ENCODE measurements around the gene KDM6B.

Gene KDM6B

GRCh38 chr17:7840441-7840840 is 6.4 kb downstream of the KDM6B start:
- DNase-seq (ENCODE audit: low read depth in 2 of 2) = no peak

- DNase-seq (ENCODE audit: low read depth in 2 of 2) = no peak
Measured at GRCh38 chr17:7840875-7841274, 6.9 kb downstream of the KDM6B start.

GRCh38 chr17:7841396-7841914 is 7.4 kb downstream of the KDM6B start:
- DNase-seq (ENCODE audit: low read depth in 2 of 2) = peak; percentile 89

GRCh38 chr17:7841915-7842379 is 7.9 kb downstream of the KDM6B start:
- DNase-seq (ENCODE audit: low read depth in 2 of 2) = peak; percentile 74 to 75

GRCh38 chr17:7842380-7843256 is 8.6 kb downstream of the KDM6B start:
- DNase-seq (ENCODE audit: low read depth in 2 of 2) = peak; percentile 94 to 95

- no peak for DNase-seq (ENCODE audit: low read depth in 2 of 2)
Measured at GRCh38 chr17:7843257-7843535, 9.2 kb downstream of the KDM6B start.

- DNase-seq (ENCODE audit: low read depth in 2 of 2) = peak; percentile 82 to 88
Measured at GRCh38 chr17:7843536-7844291, 9.7 kb downstream of the KDM6B start.

GRCh38 chr17:7844292-7845154 is 10.5 kb downstream of the KDM6B start:
- peak; percentile 80 to 84 for DNase-seq (ENCODE audit: low read depth in 2 of 2)

- DNase-seq (ENCODE audit: low read depth in 2 of 2) = no peak
Measured at GRCh38 chr17:7845359-7846062, 11.5 kb downstream of the KDM6B start.

GRCh38 chr17:7846063-7846735 is 12.2 kb downstream of the KDM6B start:
- DNase-seq (ENCODE audit: low read depth in 2 of 2) = no peak

GRCh38 chr17:7846765-7847661 is 13.0 kb downstream of the KDM6B start:
- no peak for DNase-seq (ENCODE audit: low read depth in 2 of 2)

- no peak for DNase-seq (ENCODE audit: low read depth in 2 of 2)
Measured at GRCh38 chr17:7848131-7848579, 14.1 kb downstream of the KDM6B start.

- no peak for DNase-seq (ENCODE audit: low read depth in 2 of 2)
Measured at GRCh38 chr17:7848739-7849129, 14.7 kb downstream of the KDM6B start.

- DNase-seq (ENCODE audit: low read depth in 2 of 2) = no peak
Measured at GRCh38 chr17:7849130-7849750, 15.2 kb downstream of the KDM6B start.

GRCh38 chr17:7849751-7850504 is 15.9 kb downstream of the KDM6B start:
- DNase-seq (ENCODE audit: low read depth in 2 of 2) = no peak

- DNase-seq (ENCODE audit: low read depth in 2 of 2) = no peak
Measured at GRCh38 chr17:7850701-7851437, 16.9 kb downstream of the KDM6B start.

GRCh38 chr17:7851438-7852261 is 17.6 kb downstream of the KDM6B start:
- DNase-seq (ENCODE audit: low read depth in 2 of 2) = peak; percentile 89 to 90
